Measurements from ENCODE around the gene OAS3.

- TF ChIP-seq EZH2phosphoT487 (IDR thresholded peaks at IDR 0.05; ENCODE audit: borderline replicate concordance, low read length) = no peak
- no peak for TF ChIP-seq CTCF (conservative IDR thresholded peaks at IDR 0.05; ENCODE audit: low read depth, low read length)
- no peak for TF ChIP-seq EZH2 (IDR thresholded peaks at IDR 0.05; ENCODE audit: low read length, unreplicated experiment)
These were observed 31.5 kb downstream of the OAS3 start for GRCh38 chr12:112969547-112970306.
